ENCODE measurements around the gene GTSE1.

GTSE1 gene

DNA sequence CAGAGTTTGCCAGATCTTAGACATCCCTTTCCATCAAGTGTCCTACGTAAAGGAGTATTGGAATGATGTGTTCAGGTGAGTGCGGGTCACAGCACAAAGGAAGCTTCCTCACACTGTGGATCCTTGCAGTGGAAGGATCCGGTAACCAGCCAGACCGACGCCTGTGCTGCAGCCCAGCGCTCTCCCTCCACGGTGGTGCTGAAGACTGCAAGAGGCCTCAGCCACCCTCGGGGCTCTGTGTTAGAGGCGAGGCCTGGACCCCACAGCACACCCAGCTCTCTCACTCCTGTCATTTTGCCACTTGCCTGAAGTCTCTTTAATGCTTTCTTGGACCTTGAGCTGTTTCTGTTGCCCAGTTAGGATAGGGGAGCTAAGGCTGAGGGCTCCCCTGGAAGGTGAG is 41.2 kb downstream of the GTSE1 start:
- Histone ChIP-seq H3K4me2 (ENCODE audit: low read length) (no peak overlapping the region), H2AK5ac (ENCODE audit: low read length) (no peak overlapping the region), H3K79me1 (ENCODE audit: low read length) (peaks cover 24% of the 10 kb centered on the region), H4K8ac (ENCODE audit: low read depth, low read length) (no peak overlapping the region), H3K79me2 (ENCODE audit: control insufficient read depth, insufficient read depth, low read length) (peaks cover 42% of the 10 kb centered on the region), H3K23ac (ENCODE audit: low read length) (no peak overlapping the region), H3K36me3 (ENCODE audit: control insufficient read depth, insufficient read depth, low read length) (peaks cover 19% of the 10 kb centered on the region), H2BK5ac (ENCODE audit: low read length) (no peak overlapping the region), H3K56ac (ENCODE audit: low read length) (no peak overlapping the region), H3K9ac (ENCODE audit: low read length) (no peak overlapping the region), H3K4me1 (ENCODE audit: control insufficient read depth, low read depth, low read length) (peaks cover 5% of the 10 kb centered on the region), H3K4ac (ENCODE audit: low read depth, low read length) (no peak overlapping the region), H3K27me3 (ENCODE audit: insufficient read depth, low read length, poor library complexity) (no peaks in the 10 kb centered on the region), H2BK120ac (ENCODE audit: low read depth, low read length) (no peak overlapping the region), H3K18ac (ENCODE audit: low read length) (no peak overlapping the region), H3K27ac (ENCODE audit: low read depth, low read length) (no peak overlapping the region), H4K5ac (ENCODE audit: low read length) (no peak overlapping the region), H2BK15ac (replicated peaks; ENCODE audit: low read depth) (no peak overlapping the region), H3K4me3 (ENCODE audit: low read length) (no peak overlapping the region)
- WGBS (ENCODE audit: extremely low coverage, insufficient coverage, low lambda C conversion rate): no CpG with 5 or more reads among the region's 9 CpGs
- DNase-seq: no peak

DNA sequence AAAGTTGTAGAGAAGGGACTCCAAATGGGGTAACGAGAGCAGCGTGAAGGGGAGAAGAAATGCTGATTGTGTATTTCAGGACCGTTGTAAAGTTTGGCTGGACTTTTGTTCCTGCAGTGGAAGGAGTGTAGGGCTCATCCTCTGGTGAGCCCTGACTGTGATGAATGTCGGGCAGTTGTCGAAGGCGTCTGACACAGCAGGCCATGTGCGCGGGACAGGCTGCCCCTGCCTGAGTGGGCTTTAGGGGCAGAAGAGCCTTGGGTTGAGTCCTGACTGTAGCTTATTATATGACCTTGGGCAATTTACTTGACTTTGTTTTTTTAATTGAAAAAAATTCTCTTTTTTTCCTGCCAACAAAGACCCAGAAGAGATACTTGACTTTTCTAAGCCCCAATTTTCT is 42.0 kb downstream of the GTSE1 start:
- Histone ChIP-seq H3K18ac (ENCODE audit: low read length) (no peak overlapping the region), H2BK5ac (ENCODE audit: low read length) (no peak overlapping the region), H3K9ac (ENCODE audit: low read length) (no peak overlapping the region), H4K5ac (ENCODE audit: low read length) (no peak overlapping the region), H3K79me2 (ENCODE audit: control insufficient read depth, insufficient read depth, low read length) (peaks cover 42% of the 10 kb centered on the region), H3K27ac (ENCODE audit: low read depth, low read length) (no peak overlapping the region), H3K27me3 (ENCODE audit: insufficient read depth, low read length, poor library complexity) (no peaks in the 10 kb centered on the region), H2BK15ac (replicated peaks; ENCODE audit: low read depth) (no peak overlapping the region), H3K56ac (ENCODE audit: low read length) (no peak overlapping the region), H3K79me1 (ENCODE audit: low read length) (peaks cover 25% of the 10 kb centered on the region), H3K36me3 (ENCODE audit: control insufficient read depth, insufficient read depth, low read length) (peaks cover 23% of the 10 kb centered on the region), H3K4me3 (ENCODE audit: low read length) (no peak overlapping the region), H3K4ac (ENCODE audit: low read depth, low read length) (no peak overlapping the region), H2AK5ac (ENCODE audit: low read length) (no peak overlapping the region), H3K23ac (ENCODE audit: low read length) (no peak overlapping the region), H2BK120ac (ENCODE audit: low read depth, low read length) (no peak overlapping the region), H3K4me1 (ENCODE audit: control insufficient read depth, low read depth, low read length) (peaks cover 5% of the 10 kb centered on the region), H3K4me2 (ENCODE audit: low read length) (no peak overlapping the region), H4K8ac (ENCODE audit: low read depth, low read length) (no peak overlapping the region)
- DNase-seq: no peak
- no CpG with 5 or more reads among the region's 8 CpGs for WGBS (ENCODE audit: extremely low coverage, insufficient coverage, low lambda C conversion rate)

DNA sequence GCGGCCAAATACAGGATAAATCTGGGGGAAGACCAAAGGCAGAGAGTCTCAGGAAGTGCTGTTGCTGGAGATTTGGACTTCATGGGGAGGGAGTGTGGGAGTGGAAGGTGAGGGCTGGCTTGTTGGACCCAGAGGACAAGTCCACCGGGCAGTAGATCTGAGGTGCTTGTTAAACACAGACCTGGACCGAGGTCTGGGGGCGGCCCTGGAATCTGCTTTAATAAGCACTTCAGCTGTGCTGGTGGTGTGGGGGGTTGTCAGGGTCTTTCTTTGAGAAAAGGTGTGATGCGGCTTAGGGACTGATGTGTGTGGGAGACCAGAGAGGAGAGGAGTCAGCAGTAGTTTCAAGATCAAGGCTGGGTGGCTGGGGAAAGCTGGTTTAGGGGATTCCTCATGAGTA is 43.3 kb downstream of the GTSE1 start:
- H3K23ac ChIP-seq (ENCODE audit: low read length): no peak overlapping the region

DNA sequence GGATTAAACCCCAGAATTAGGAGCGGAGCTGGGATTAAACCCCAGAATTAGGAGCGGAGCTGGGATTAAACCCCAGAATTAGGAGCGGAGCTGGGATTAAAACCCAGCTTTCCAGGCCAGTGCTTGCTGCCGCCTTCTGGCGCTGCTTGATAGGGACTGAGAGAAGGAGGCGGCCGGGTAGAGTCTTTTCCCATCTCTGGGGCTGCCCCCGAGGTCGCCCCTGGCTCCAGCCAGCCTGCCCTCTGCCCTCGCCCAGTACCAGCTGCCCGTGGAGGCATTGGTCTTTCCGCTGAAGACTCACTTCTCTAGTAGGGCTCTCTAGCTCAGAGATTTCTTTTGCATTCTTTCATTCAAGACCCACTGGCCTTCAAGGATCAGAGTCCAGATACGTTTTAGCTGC is 44.0 kb downstream of the GTSE1 start:
- no peak for DNase-seq

More for the DNA sequence above, 43.3 kb downstream of the GTSE1 start:
- Histone ChIP-seq H3K4ac (ENCODE audit: low read depth, low read length) (no peak overlapping the region), H3K79me2 (ENCODE audit: control insufficient read depth, insufficient read depth, low read length) (peaks cover 42% of the 10 kb centered on the region), H3K36me3 (ENCODE audit: control insufficient read depth, insufficient read depth, low read length) (peaks cover 33% of the 10 kb centered on the region), H3K27me3 (ENCODE audit: insufficient read depth, low read length, poor library complexity) (no peaks in the 10 kb centered on the region), H2AK5ac (ENCODE audit: low read length) (no peak overlapping the region), H3K9ac (ENCODE audit: low read length) (no peak overlapping the region), H3K4me1 (ENCODE audit: control insufficient read depth, low read depth, low read length) (peaks cover 5% of the 10 kb centered on the region), H4K5ac (ENCODE audit: low read length) (no peak overlapping the region), H2BK5ac (ENCODE audit: low read length) (no peak overlapping the region), H3K4me2 (ENCODE audit: low read length) (no peak overlapping the region), H3K4me3 (ENCODE audit: low read length) (no peak overlapping the region), H3K56ac (ENCODE audit: low read length) (no peak overlapping the region), H2BK15ac (replicated peaks; ENCODE audit: low read depth) (no peak overlapping the region), H4K8ac (ENCODE audit: low read depth, low read length) (no peak overlapping the region), H3K18ac (ENCODE audit: low read length) (no peak overlapping the region), H3K79me1 (ENCODE audit: low read length) (peaks cover 28% of the 10 kb centered on the region), H2BK120ac (ENCODE audit: low read depth, low read length) (no peak overlapping the region), H3K27ac (ENCODE audit: low read depth, low read length) (no peak overlapping the region)
- WGBS (ENCODE audit: extremely low coverage, insufficient coverage, low lambda C conversion rate): no CpG with 5 or more reads among the region's 5 CpGs
- DNase-seq: no peak

DNA sequence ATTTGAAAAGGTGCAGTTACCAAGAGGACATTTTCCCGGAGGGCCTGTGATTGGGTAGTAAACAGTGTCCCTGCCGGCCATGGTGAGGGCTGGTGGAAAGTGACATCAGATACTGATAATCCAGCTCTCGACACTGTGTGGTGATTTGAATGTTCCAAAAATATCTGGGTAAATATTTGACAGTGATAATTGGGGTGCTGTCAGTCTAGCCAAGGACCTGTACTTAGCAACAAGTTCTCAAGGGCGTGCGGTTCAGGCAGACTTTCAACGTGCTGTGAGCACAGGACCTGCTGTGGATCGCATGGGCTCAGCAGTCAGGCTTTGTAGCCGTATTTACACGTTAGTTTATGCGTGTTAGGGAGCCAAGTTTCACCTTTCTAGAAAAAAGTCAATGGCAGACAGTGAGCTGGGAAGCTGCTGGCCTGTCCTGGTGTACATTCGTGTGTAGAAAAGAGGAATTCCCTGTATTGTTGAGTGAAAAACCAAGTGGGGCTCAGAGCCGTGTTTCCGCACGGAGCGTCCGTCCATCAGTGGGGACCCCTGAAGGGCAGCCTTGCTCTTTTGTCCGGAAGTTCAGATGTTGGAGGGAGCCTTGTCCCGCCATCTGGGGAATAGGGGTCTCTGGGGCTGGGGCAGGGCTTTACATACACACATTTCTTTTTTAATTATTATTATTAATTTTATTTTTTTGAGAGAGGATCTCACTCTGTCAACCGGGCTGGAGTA is 50.2 kb downstream of the GTSE1 start:
- no peak overlapping the region for H3K18ac ChIP-seq (ENCODE audit: low read length)
- H3K9ac ChIP-seq (ENCODE audit: low read length): no peak overlapping the region
- H2BK120ac ChIP-seq (ENCODE audit: low read depth, low read length): no peak overlapping the region
- H3K4me1 ChIP-seq (ENCODE audit: control insufficient read depth, low read depth, low read length): no peaks in the 10 kb centered on the region
- H3K27me3 ChIP-seq (ENCODE audit: insufficient read depth, low read length, poor library complexity): no peaks in the 10 kb centered on the region
- WGBS (ENCODE audit: extremely low coverage, insufficient coverage, low lambda C conversion rate): no CpG with 5 or more reads among the region's 19 CpGs
- peaks cover 55% of the 10 kb centered on the region for H3K36me3 ChIP-seq (ENCODE audit: control insufficient read depth, insufficient read depth, low read length)
- no peak overlapping the region for H3K23ac ChIP-seq (ENCODE audit: low read length)
- no peak overlapping the region for H4K8ac ChIP-seq (ENCODE audit: low read depth, low read length)
- H2BK5ac ChIP-seq (ENCODE audit: low read length): no peak overlapping the region
- peaks cover 21% of the 10 kb centered on the region for H3K79me1 ChIP-seq (ENCODE audit: low read length)
- no peak overlapping the region for H3K4me2 ChIP-seq (ENCODE audit: low read length)
- H2AK5ac ChIP-seq (ENCODE audit: low read length): no peak overlapping the region
- peaks cover 3% of the 10 kb centered on the region for H3K79me2 ChIP-seq (ENCODE audit: control insufficient read depth, insufficient read depth, low read length)
- no peak overlapping the region for H2BK15ac ChIP-seq (replicated peaks; ENCODE audit: low read depth)
- no peak for DNase-seq
- H4K5ac ChIP-seq (ENCODE audit: low read length): no peak overlapping the region
- no peak overlapping the region for H3K56ac ChIP-seq (ENCODE audit: low read length)
- no peak overlapping the region for H3K27ac ChIP-seq (ENCODE audit: low read depth, low read length)
- H3K4ac ChIP-seq (ENCODE audit: low read depth, low read length): no peak overlapping the region
- H3K4me3 ChIP-seq (ENCODE audit: low read length): no peak overlapping the region

More for the DNA sequence above, 44.0 kb downstream of the GTSE1 start:
- H2BK120ac ChIP-seq (ENCODE audit: low read depth, low read length): no peak overlapping the region
- WGBS (ENCODE audit: extremely low coverage, insufficient coverage, low lambda C conversion rate): no CpG with 5 or more reads among the region's 13 CpGs
- H3K27ac ChIP-seq (ENCODE audit: low read depth, low read length): no peak overlapping the region
- H3K36me3 ChIP-seq (ENCODE audit: control insufficient read depth, insufficient read depth, low read length): peaks cover 35% of the 10 kb centered on the region
- no peak overlapping the region for H2BK5ac ChIP-seq (ENCODE audit: low read length)
- no peak overlapping the region for H3K56ac ChIP-seq (ENCODE audit: low read length)
- H2AK5ac ChIP-seq (ENCODE audit: low read length): no peak overlapping the region
- no peak overlapping the region for H4K8ac ChIP-seq (ENCODE audit: low read depth, low read length)
- H3K79me1 ChIP-seq (ENCODE audit: low read length): peaks cover 28% of the 10 kb centered on the region
- H3K79me2 ChIP-seq (ENCODE audit: control insufficient read depth, insufficient read depth, low read length): peaks cover 43% of the 10 kb centered on the region
- H3K4me1 ChIP-seq (ENCODE audit: control insufficient read depth, low read depth, low read length): peaks cover 5% of the 10 kb centered on the region
- no peaks in the 10 kb centered on the region for H3K27me3 ChIP-seq (ENCODE audit: insufficient read depth, low read length, poor library complexity)
- H3K4me2 ChIP-seq (ENCODE audit: low read length): no peak overlapping the region
- H3K23ac ChIP-seq (ENCODE audit: low read length): no peak overlapping the region
- H3K9ac ChIP-seq (ENCODE audit: low read length): no peak overlapping the region
- no peak overlapping the region for H3K18ac ChIP-seq (ENCODE audit: low read length)
- H4K5ac ChIP-seq (ENCODE audit: low read length): no peak overlapping the region
- no peak overlapping the region for H3K4me3 ChIP-seq (ENCODE audit: low read length)
- no peak overlapping the region for H2BK15ac ChIP-seq (replicated peaks; ENCODE audit: low read depth)
- no peak overlapping the region for H3K4ac ChIP-seq (ENCODE audit: low read depth, low read length)

DNA sequence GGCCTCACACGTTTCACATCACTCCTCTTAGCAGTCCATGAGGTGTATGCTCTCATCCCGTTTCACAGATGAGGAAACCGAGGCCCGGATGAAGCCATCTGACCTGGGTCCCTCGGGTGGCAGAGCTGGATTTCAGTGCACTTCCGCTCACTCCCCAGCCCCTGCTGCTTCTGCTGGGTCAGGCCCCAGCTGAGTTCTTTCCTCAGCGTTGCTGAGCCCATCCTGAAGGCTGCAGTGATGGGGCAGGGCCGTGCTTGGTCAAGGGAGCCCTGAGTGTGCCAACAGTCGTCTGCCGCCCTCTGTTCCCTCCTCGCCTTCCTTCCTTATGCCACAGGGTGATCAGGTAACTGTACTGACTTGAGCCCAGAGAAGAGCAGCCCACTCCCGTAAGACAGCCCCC is 51.0 kb downstream of the GTSE1 start:
- Histone ChIP-seq H3K9ac (ENCODE audit: low read length) (no peak overlapping the region), H3K4ac (ENCODE audit: low read depth, low read length) (no peak overlapping the region), H2AK5ac (ENCODE audit: low read length) (no peak overlapping the region), H3K4me1 (ENCODE audit: control insufficient read depth, low read depth, low read length) (no peaks in the 10 kb centered on the region), H3K56ac (ENCODE audit: low read length) (no peak overlapping the region), H3K79me1 (ENCODE audit: low read length) (peaks cover 21% of the 10 kb centered on the region), H3K79me2 (ENCODE audit: control insufficient read depth, insufficient read depth, low read length) (peaks cover 2% of the 10 kb centered on the region), H3K36me3 (ENCODE audit: control insufficient read depth, insufficient read depth, low read length) (peaks cover 60% of the 10 kb centered on the region), H3K27me3 (ENCODE audit: insufficient read depth, low read length, poor library complexity) (no peaks in the 10 kb centered on the region), H3K4me3 (ENCODE audit: low read length) (no peak overlapping the region), H4K8ac (ENCODE audit: low read depth, low read length) (no peak overlapping the region), H3K4me2 (ENCODE audit: low read length) (no peak overlapping the region), H2BK120ac (ENCODE audit: low read depth, low read length) (no peak overlapping the region), H2BK5ac (ENCODE audit: low read length) (no peak overlapping the region), H2BK15ac (replicated peaks; ENCODE audit: low read depth) (no peak overlapping the region), H3K27ac (ENCODE audit: low read depth, low read length) (no peak overlapping the region), H3K18ac (ENCODE audit: low read length) (no peak overlapping the region), H3K23ac (ENCODE audit: low read length) (no peak overlapping the region), H4K5ac (ENCODE audit: low read length) (no peak overlapping the region)
- DNase-seq: no peak
- WGBS (ENCODE audit: extremely low coverage, insufficient coverage, low lambda C conversion rate): no CpG with 5 or more reads among the region's 12 CpGs

Data from mesendoderm (in vitro differentiated cells).